Activated effector memory CD4-positive, alpha-beta T cell treated with Interleukin-2 at 50 U/mL for 16 hours (primary cell): Measurements from ENCODE around the gene ARL3.

ENCODE experiments used
- DNase-seq: peaks from one replicate; pipeline ENCODE4 v3.0.0-alpha.2; 2020

ARL3 gene

DNA sequence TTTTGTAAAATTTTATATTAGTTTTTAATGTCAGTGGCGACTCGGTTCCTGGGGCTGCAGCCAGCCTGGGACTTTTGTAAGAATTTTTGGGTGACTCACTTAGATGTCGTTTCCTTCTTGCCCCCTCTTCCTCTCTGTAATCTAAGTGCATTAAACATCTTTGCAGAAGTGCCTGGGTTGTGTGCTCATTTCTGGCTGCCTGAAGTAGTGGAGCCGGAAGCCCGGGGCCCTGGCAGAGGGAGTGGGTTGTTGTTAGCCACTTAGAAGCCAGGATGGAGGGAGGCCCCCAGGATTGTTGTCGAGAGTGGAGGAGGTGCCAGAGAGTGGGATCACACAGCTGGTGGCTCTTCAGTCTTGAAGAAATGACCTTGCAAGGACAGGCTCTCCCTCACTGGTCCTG lies 80.9 kb downstream of the ARL3 start:
- DNase-seq = no peak

DNA sequence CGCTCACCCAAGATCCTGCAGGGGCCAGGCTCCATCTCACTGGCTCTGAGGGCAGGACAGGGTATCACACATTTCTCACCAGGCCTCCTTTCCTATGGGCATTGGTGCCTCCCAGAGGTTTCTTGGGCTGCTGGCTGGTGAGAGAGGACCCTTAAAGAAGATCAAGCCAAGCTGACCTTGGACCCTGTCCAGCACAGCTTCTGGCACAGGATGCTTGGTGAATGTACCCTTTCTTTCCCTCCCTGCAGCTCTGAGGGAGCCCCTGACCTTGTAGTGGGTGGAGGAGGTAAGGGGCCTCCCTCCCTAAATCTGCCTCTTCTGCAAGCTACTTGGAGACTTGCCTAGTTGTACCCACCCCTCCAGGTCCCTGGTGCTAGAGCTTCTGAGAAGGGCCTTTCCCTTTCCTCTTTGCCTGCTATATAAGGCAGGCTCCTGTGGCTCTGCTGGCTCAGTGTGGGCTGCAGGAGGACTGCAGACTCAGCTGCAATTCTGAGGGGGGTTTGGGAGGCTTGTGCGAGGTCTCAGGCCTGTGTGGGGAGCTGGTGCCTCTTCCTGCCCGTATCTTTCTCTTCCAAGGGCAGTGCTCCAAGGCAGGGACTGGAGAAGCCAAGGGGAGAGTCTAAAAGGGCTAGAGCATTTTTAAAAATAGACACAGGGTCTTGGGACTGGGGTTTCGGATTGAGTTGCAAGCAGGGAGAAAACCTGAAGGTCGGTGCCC lies 81.6 kb downstream of the ARL3 start:
- no peak for DNase-seq

DNA sequence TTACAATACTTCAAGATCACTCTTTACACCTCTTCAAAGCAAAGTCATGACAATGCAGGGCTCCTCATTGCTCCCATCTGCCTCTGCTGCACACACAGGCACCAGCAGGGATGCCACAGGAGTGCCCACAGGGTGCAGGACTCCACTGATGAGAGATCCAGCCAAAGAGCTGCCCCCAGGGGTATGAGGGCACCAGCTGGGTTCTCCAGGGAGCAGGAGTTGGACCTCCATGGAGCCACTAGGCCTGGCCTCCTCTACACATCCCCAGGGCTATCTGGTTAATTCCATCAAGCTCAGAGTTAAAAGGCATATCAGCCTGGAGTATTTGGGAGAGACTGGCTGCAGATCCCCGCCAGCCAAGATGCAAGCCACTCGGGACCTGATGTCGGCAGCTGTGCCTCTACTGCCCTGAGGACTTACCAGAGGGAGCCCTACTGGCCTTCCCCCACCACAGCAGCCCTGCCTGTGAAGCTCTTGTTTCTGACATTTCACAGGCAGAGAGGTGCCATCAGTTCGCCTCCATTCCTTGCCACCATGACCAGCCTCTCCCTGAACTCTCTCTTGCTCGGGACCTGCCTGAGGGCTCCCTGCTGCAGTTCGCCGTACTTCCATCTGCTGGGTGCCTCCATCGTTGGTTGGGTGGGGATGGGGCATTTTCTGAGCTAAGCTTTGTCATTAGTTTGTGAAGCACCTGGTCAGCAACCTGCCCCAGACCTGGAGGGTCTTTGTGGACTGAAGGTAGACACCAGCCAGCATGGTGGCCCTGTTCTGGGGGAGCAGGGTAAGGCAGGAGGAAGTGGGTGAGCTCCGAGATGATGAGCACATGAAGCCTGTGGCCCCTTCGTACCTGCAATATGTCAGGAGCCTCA lies 82.4 kb downstream of the ARL3 start:
- no peak for DNase-seq

DNA sequence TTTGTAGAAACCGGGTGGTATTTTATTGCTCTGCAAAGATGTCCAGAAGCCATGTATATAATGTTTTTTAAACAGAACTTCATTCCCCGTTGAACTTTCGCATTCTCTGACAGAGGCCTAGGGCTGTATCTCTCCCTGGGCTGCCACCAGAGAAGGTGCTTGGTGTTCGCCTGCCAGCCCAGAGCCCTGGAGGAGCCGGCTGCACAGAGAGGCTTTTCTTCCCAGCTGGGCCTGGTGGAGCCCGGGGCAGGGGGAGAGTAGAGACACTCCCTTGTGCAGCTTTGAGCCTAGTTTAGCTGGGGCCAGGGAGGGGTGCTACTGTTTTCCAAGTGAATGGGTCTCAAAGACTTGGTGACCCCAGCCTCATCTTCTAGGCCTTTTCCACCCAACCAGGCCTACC lies 83.5 kb downstream of the ARL3 start:
- no peak for DNase-seq

DNA sequence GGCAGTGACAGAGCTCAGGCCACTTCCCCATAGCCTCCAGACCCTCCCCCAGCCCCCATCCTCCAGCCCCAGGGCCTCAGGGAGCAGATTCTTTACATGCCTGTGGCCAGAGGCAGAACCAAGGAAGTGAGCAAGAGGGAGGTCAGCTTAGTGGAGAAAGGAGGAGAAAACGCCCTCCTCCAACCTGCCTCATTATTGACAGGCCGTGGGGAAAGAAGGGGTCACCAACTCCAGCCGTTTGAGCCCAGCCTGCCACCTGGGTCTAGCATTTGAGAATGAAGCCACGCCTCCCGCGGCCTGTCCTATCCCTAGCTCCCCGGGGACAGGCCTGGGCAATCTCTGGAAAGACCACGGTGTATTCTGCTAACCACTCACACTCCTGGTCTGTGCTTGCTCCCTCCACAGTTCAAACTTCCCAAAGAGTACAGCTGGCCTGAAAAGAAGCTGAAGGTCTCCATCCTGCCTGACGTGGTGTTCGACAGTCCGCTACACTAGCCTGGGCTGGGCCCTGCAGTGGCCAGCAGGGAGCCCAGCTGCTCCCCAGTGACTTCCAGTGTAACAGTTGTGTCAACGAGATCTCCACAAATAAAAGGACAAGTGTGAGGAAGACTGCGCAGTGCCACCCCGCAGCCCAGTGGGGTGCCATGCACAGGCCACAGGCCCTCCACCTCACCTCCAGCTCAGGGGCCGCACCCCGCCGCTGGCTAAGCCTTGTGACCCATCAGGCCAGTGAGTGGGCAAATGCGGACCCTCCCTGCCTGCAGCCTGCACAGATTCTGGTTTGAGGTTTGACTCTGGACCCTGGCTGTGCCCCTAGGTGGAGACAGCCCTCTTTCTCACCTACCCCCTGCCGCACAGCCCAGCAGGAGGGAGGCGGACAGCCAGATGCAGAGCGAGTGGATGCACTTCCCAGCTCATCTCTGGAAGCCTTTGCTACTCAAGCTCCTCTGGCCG lies 84.3 kb downstream of the ARL3 start:
- DNase-seq = no peak

DNA sequence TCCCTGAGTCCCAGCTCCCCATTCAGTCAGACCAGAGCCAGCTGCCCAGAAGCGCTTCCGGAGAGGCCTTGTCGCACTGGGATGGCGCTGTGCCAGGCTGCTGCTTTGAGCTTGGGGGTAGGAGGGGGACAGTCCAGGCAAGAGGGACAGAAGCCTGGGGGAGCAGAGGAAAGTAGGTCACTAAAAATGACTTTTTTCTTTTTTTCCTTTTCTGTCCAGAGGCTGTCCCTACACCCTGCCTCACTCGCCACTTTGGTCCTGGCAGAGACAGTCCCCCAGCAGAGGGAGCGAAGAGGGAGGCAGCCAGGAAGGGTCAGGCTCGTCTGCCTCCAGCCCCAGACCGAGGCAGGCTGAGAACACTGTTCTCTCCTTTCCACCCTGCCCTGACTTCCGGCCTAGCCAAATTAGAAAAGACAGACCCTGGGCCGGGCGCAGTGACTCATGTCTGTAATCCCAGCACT lies 85.7 kb downstream of the ARL3 start:
- DNase-seq = no peak

DNA sequence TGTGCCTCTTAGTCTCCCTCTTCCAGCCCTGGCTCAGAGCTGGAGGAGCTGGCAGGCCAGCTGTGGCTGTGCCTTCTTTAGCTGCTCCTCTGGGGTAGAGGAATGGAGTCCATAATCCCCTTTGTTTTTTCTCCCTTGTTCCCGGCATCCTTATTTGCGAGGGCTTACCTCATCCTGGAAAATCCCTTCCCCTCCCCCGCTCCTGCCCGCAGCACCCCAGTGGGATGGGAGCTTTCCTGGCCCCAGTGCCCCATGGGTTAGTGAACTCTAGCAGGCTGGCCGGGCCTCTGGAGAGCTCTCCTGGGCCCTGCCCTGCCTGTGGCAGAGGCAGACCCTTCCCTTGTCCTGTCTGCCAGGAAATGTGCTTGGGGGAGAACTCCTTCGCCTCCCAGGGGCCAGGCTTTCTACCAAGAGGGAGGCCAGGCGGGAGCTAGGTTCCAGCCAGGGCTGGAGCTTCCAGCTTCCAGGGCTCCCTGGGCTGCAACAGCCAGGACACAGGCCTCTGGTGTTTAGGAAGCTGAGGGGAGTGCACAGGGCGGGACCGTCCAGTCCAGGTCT lies 86.4 kb downstream of the ARL3 start:
- no peak for DNase-seq

DNA sequence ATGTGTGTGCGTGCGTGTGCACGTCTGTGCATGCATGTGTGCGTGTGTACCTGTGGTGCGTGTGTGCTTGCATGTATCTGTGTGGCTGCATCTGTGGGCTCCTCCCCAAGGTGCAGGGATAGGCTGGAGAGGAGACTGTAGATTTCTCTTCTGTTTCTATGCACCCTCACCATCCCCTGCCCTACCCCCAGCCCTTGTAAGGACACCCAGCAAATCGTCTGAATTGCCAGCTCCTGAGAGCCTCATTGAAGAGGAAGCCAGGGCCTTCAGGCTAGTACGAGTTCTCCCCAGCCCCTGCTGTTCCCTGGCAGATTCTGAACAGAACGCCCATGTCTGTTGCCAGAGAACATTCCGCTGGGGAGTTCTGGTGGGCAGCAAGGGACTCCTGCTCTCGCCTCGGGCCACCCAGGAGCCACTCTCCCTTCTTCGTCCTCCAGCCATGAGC lies 86.9 kb downstream of the ARL3 start:
- no peak for DNase-seq

DNA sequence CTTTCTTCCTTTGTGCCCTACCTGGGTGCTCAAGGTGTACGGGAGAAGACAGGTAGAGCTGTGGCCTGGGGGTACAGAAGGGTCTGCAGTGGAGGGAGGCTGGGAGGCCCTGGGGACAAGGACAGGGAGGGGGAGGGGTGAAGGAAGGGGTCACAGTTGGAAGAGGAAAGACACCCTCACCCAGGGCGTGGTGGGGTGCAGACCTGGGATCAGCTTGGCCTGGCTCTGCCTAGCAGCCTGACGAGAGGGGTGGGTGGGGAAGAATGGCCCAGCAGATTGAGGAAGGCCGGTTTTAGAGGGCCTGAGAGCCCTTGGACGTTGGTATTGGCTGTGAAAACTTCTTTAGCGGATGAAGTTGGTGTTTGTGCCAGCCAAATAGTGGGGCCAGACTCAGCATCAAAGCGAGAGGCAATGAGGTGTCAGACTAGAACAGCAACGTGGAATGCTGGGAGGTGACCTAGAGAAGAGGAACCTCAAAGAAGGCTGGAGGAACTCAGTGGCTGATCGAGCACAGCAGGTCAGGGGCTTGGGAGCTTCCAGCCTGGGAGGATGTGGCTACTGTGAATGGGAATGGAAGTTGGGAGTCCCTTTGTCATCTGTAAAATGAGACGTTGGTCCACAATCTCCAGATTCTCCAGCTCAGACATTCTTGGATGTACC lies 88.0 kb downstream of the ARL3 start:
- no peak for DNase-seq

DNA sequence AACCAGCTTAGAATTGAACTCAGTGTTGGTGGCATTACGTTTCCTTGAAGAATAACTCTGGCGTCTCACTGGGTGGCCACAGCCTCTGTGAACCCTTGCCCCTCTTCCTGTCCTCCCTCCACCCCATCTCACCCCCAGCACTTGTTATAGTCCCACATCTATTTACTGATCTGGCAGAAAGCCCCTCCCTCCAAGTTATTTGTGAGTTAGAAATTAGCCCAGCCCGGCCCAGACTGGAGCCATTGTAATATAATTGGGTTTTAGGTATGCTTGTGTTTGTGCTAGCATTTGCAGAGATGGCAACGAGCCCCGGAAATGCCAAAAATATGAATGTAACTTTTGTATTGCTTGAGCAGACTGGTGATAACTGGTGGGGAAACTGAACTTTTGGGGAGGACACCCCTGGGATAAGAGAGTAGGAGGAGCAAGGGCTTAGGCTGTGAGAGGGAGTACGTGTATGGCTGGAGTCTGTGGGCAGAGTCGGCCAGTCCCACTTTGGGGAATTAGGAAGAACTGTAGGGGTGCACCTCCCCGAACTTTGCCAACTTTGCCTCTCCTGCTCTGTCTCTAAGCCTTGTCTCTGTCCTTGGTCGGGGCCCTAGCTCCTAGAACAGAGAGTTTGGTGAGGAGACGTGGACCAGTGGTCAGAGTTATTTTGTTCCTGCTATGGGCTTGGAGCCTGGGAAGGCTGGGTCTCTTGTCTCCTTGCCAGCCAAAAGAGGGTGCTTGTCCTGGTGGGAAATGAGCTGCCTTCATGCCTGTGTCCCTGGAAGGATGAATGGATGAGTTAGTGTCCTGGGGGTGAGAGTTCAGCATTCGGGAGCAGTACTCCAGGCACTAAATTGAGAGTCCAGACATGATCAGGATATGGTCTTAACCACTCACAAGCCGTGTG lies 89.2 kb downstream of the ARL3 start:
- no peak for DNase-seq

DNA sequence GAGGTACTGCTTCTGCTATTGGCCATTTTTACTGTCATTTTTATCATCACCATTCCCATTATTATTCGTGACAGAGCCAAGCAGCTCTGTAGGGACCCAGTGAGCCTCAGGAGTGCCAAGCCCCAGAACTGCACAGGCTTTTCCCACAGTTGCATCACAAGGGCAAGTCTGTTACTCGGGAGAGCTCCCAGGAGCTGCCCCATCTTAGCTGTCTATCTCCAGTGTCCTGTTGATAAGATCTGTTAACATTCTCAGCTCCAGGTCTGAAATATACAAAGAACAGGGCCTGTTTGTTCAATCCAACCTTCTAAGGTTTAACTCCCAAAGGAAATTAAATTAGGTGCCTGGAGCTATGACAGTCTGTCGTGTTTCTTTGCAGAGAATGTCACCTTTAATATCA lies 90.1 kb downstream of the ARL3 start:
- no peak for DNase-seq
